Spleen (tissue), 11 donors: ENCODE measurements around the gene DHDDS. TPM values are rescaled to one million over a fixed set of nuclear protein-coding genes. Genes with fewer than 3 reads are reported as not detected.
A peak's percentile ranks its signal among the peaks of the same experiment; 100 is the strongest.

Experiments
- DNase-seq: peaks from one replicate; pipeline ENCODE4 v3.0.0-alpha.2; 2020
- H3K27ac ChIP-seq, 8 donors: fragments of 200-600 bp; sonication (generic) in 7 of 8; 1 replicate in 4 of 8; 2 replicates in 4 of 8; pipeline versions ENCODE4 v1.5.0 to v1.8.0; 2016 to 2021; ENCODE audit warnings: inconsistent platforms in 4 of 8, mild to moderate bottlenecking in 4 of 8, moderate library complexity in 1 of 8
- H3K27me3 ChIP-seq, 7 donors: fragments of 200-600 bp; sonication (generic) in 6 of 7; replicated peaks in 1 of 7; 1 replicate in 4 of 7; 2 replicates in 3 of 7; pipeline versions ENCODE4 v1.5.0 to v1.8.0; 2016 to 2021; ENCODE audit warnings: inconsistent platforms in 3 of 7, mild to moderate bottlenecking in 1 of 7
- H3K36me3 ChIP-seq, 6 donors: fragments of 200-600 bp; sonication (generic) in 5 of 6; 1 replicate in 4 of 6; 2 replicates in 2 of 6; pipeline versions ENCODE4 v1.5.0 to v1.8.0; 2016 to 2021; ENCODE audit warnings: inconsistent platforms in 2 of 6
- H3K4me1 ChIP-seq, 6 donors: fragments of 200-600 bp; sonication (generic) in 5 of 6; 1 replicate in 3 of 6; 2 replicates in 3 of 6; pipeline versions ENCODE4 v1.5.0 to v1.8.0; 2016 to 2021; ENCODE audit warnings: inconsistent platforms in 3 of 6
- H3K4me3 ChIP-seq, 8 donors: fragments of 200-600 bp; sonication (generic) in 7 of 8; 1 replicate in 4 of 8; 2 replicates in 4 of 8; pipeline versions ENCODE4 v1.5.0 to v1.8.0; 2016 to 2021; ENCODE audit warnings: inconsistent platforms in 4 of 8, mild to moderate bottlenecking in 4 of 8, moderate library complexity in 2 of 8
- H3K9me3 ChIP-seq, 8 donors: fragments of 200-600 bp; sonication (generic) in 7 of 8; 1 replicate in 4 of 8; 2 replicates in 4 of 8; pipeline versions ENCODE4 v1.5.0 to v1.8.0; 2016 to 2021; ENCODE audit warnings: inconsistent platforms in 4 of 8
- POLR2A ChIP-seq, 3 donors: fragments of 450-650 bp; IDR thresholded peaks; one replicate each; pipeline ENCODE4 v1.5.1; 2017; ENCODE audit warnings: antibody characterized with exemption in 3 of 3, mild to moderate bottlenecking in 1 of 3
- POLR2AphosphoS5 ChIP-seq, 3 donors: sonication (generic); formaldehyde crosslinking; IDR thresholded peaks; one replicate each; pipeline ENCODE4 v1.5.1; 2017; ENCODE audit warnings: antibody characterized with exemption in 3 of 3
- WGBS, 5 donors: extraction: QIAGEN DNeasy Blood & Tissue Kit in 3 of 5; methylation state at CpG; one replicate each; pipeline versions ENCODE4 v1.1.5 to v1.1.7; 2013 to 2018; 5-methylcytosine and 5-hydroxymethylcytosine counted together
- intact Hi-C: fragments of 100-400 bp; cut with DNase I; formaldehyde crosslinking; loops from one replicate; pipeline ENCODE4 v1.15.0; 2023; ENCODE audit warnings: low total_unique reads
- polyA plus RNA-seq, 3 donors: library from polyadenylated mRNA; stranded (reverse); fragments of 200-250 nt; gene quantifications; one replicate each; pipeline ENCODE4 v1.2.1, GENCODE V29; 2013
- total RNA-seq, 7 donors: library from RNA; depleted of rRNA in 3 of 7; stranded (reverse); fragments of >200 nt in 3 of 7; fragmentation: NEBNext Ultra II Directional in 4 of 7; extraction: Animal tissue kit (Norgen Biotek cat#: 25700) in 4 of 7; gene quantifications; one replicate each; pipeline versions ENCODE4 v1.1.0 to v1.2.1, GENCODE V29; 2016 to 2021
- TF ChIP-seq, protein P1 (sequence below), 11 experiments: fragments of 200-600 bp in 7 of 11; fragments of 450-650 bp in 4 of 11; sonication (generic) in 4 of 11; IDR thresholded peaks in 8 of 11; conservative IDR thresholded peaks in 3 of 11; 1 replicate in 7 of 11; 2 replicates in 4 of 11; pipeline versions ENCODE4 v1.4.0 to v1.8.0; 2016 to 2021; ENCODE audit warnings: antibody characterized with exemption in 11 of 11, inconsistent platforms in 4 of 11, mild to moderate bottlenecking in 1 of 11
- donor health status: healthy with polysubstance abuse.
- donor health status: DM: no; HTN: no; CAD: no; lungs with moderate emphysema.
- donor health status: DM: no; HTN: no; CAD: no.
- donor health status: Bipolar disorder and iron deficiency.
- donor health status: healthy.
- donor health status: DM: no; HTN: no; CAD: no.
- donor health status: DM: yes; HTN: yes; CAD: no.

The DHDDS gene
- total and polyA plus RNA-seq, 10 donors = 11.1 to 48.8 (median 32.4) TPM

DNA sequence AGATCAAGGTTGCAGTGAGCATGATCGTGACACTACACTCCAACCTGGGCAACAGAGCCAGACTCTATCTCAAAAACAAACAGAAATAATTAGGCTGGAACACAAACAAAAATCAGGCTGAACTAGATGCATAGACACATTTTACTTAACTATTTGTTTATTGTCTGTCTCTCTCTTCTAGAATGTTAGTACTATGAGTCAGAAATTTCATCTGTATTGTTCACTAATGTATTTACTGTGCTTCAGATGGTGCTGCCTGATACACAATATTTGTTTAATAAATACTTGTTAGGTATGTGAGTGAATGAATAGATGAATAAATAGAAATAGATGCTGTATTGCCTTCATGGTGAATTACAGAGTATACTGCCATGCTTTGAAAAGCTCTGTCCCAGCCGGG is 27.5 kb upstream of the DHDDS start:
- Histone ChIP-seq H3K27ac (no peak overlapping the region), H3K9me3 (no peaks in the 10 kb centered on the region), H3K4me3 (no peak overlapping the region), H3K4me1 (peaks cover 8 to 13% (median 11%) of the 10 kb centered on the region in 6 donors), H3K36me3 (no peaks in the 10 kb centered on the region), H3K27me3 (peaks cover 0 to 90% (median 14%) of the 10 kb centered on the region in 7 donors)
- WGBS, 5 donors = 86 to 93% (median 87%) methylated on average over 2 of the region's 2 CpGs
- TF ChIP-seq, protein P1, sequence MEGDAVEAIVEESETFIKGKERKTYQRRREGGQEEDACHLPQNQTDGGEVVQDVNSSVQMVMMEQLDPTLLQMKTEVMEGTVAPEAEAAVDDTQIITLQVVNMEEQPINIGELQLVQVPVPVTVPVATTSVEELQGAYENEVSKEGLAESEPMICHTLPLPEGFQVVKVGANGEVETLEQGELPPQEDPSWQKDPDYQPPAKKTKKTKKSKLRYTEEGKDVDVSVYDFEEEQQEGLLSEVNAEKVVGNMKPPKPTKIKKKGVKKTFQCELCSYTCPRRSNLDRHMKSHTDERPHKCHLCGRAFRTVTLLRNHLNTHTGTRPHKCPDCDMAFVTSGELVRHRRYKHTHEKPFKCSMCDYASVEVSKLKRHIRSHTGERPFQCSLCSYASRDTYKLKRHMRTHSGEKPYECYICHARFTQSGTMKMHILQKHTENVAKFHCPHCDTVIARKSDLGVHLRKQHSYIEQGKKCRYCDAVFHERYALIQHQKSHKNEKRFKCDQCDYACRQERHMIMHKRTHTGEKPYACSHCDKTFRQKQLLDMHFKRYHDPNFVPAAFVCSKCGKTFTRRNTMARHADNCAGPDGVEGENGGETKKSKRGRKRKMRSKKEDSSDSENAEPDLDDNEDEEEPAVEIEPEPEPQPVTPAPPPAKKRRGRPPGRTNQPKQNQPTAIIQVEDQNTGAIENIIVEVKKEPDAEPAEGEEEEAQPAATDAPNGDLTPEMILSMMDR (IDR thresholded peaks at IDR 0.05 in 8 of 11, conservative IDR thresholded peaks at IDR 0.05 in 3 of 11) = no peak
- no peak for TF ChIP-seq POLR2A (IDR thresholded peaks at IDR 0.05)
- no peak for TF ChIP-seq POLR2AphosphoS5 (IDR thresholded peaks at IDR 0.05)
- intact Hi-C loops = no loop called here
- DNase-seq = no peak

DNA sequence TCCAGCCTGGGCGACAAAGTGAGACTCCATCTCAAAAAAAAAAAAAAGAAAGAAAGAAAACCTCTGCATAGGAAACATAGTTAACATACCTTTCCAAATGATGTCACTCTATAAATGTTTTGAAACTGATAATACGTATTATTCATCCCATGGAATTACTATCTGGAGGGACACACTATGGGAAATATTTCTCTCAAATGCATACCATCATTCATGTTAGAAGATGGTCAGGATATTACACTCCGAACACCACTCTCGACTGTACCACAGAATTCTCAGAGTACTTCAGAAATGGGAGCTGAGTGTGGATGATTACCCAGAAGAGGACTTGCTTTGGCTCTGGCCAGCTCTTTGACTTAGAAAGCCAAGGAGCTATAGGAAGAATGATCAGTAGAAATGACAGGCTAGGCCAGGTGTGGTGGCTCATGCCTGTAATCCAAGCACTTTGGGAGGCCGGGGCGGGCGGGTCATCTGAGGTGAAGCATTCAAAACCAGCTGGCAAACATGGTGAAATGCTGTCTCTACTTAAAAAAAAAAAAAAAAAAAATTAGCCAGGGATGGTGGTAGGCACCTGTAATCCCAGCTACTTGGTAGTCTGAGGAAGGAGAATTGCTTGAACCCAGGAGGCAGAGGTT is 26.7 kb upstream of the DHDDS start:
- peaks cover 8 to 15% (median 12%) of the 10 kb centered on the region in 6 donors for H3K4me1 ChIP-seq
- H3K9me3 ChIP-seq = no peaks in the 10 kb centered on the region
- no peak overlapping the region for H3K27ac ChIP-seq
- intact Hi-C loops = no loop called here
- no peak overlapping the region for H3K4me3 ChIP-seq
- TF ChIP-seq POLR2A (IDR thresholded peaks at IDR 0.05) (no peak), POLR2AphosphoS5 (IDR thresholded peaks at IDR 0.05) (no peak)
- TF ChIP-seq, protein P1 (IDR thresholded peaks at IDR 0.05 in 8 of 11, conservative IDR thresholded peaks at IDR 0.05 in 3 of 11) = no peak
- H3K36me3 ChIP-seq = no peaks in the 10 kb centered on the region
- H3K27me3 ChIP-seq = peaks cover 0 to 95% (median 20%) of the 10 kb centered on the region in 7 donors
- WGBS, 5 donors = 76 to 86% (median 80%) methylated on average over 7 of the region's 7 CpGs
- DNase-seq = no peak

DNA sequence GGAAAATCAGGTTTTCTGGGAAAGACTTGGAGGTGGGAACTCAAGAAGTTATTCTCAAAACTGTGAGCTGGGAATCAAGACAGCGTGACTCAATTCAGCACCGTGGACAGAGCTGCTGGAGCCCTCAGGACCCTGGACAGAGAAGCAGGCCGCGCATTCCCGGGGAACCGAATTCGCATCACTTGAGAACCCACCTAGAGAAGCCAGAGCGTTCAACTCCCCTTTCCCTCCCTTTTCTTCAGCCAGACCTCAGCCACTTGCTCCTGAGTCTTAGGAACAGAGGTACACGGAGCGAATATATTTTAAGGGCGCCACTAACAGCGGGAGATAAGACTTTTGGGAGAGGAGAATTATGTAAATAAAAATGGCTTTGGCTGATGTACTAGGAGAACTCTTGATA is 23.5 kb upstream of the DHDDS start:
- H3K27ac ChIP-seq = no peak overlapping the region
- WGBS, 5 donors = 0 to 9% (median 3%) methylated on average over 12 of the region's 12 CpGs
- TF ChIP-seq, protein P1 (IDR thresholded peaks at IDR 0.05 in 8 of 11, conservative IDR thresholded peaks at IDR 0.05 in 3 of 11) = no peak
- TF ChIP-seq POLR2AphosphoS5 (IDR thresholded peaks at IDR 0.05) = no peak
- H3K36me3 ChIP-seq = no peaks in the 10 kb centered on the region
- no peaks in the 10 kb centered on the region for H3K9me3 ChIP-seq
- H3K4me3 ChIP-seq = no peak overlapping the region
- intact Hi-C loops = no loop called here
- peaks cover 8 to 27% (median 13%) of the 10 kb centered on the region in 6 donors for H3K4me1 ChIP-seq
- DNase-seq = peak; percentile 85
- H3K27me3 ChIP-seq = peaks cover 8 to 97% (median 50%) of the 10 kb centered on the region in 7 donors

DNA sequence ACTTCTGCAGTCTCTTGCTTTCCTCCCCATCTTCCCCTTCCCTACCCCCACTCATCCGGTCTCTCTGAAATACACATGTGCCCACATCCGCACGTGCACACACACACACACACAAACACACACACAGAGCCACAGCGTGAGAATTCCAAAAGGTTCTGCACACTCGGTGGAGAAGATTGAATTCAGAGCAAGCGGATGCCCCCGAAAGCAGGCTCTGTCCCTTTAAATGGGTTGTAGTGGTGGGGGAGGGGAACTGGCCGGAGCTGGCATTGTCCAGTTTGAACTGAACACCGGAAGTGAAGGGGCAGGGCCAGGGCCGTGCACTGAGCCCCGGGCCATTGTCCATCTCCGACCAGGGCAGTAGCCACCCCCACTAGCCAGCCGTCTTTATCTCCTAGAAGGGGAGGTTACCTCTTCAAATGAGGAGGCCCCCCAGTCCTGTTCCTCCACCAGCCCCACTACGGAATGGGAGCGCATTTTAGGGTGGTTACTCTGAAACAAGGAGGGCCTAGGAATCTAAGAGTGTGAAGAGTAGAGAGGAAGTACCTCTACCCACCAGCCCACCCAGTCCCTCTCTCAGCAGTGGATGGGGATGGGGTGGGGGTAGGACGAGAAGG is 22.8 kb upstream of the DHDDS start:
- no peak for DNase-seq
- intact Hi-C loops = no loop called here
- H3K4me3 ChIP-seq = peak overlapping the region in 1 of 8 donors; percentile 5
- TF ChIP-seq, protein P1 (IDR thresholded peaks at IDR 0.05 in 8 of 11, conservative IDR thresholded peaks at IDR 0.05 in 3 of 11) = no peak
- no peak for TF ChIP-seq POLR2AphosphoS5 (IDR thresholded peaks at IDR 0.05)
- peaks cover 8 to 97% (median 55%) of the 10 kb centered on the region in 7 donors for H3K27me3 ChIP-seq
- H3K9me3 ChIP-seq = no peaks in the 10 kb centered on the region
- WGBS, 5 donors = 2 to 7% (median 3%) methylated on average over 15 to 16 of the region's 16 CpGs
- H3K4me1 ChIP-seq = peaks cover 8 to 27% (median 13%) of the 10 kb centered on the region in 6 donors
- H3K27ac ChIP-seq = no peak overlapping the region
- H3K36me3 ChIP-seq = no peaks in the 10 kb centered on the region
